ENCODE data around the gene C10orf120.
A peak's percentile ranks its signal among the peaks of the same experiment; 100 is the strongest.

The C10orf120 gene

DNA sequence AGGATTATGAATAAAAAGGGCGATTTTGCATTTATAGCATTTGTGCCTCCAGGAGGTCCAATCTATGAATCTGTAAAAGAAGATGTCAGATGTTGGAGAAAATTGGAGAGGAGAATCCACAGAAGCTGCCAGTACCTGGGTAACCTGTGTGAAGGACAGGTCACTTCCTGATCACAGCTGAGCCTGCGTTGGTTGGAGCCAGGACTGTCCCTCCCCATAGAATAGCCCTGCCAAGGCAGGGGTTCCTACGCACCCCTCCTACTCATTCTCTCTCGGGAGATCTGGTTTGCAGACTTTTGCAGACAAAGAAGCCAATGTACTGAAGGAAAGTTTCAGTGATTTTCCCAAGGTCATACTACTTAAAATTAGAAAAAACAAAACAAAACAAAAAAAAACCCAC lies 10.3 kb upstream of the C10orf120 start:
- no peak for DNase-seq
- no peaks in the 10 kb centered on the region for H3K36me3 Mint-ChIP-seq (ENCODE audit: low read depth)
- TF ChIP-seq, protein P1, sequence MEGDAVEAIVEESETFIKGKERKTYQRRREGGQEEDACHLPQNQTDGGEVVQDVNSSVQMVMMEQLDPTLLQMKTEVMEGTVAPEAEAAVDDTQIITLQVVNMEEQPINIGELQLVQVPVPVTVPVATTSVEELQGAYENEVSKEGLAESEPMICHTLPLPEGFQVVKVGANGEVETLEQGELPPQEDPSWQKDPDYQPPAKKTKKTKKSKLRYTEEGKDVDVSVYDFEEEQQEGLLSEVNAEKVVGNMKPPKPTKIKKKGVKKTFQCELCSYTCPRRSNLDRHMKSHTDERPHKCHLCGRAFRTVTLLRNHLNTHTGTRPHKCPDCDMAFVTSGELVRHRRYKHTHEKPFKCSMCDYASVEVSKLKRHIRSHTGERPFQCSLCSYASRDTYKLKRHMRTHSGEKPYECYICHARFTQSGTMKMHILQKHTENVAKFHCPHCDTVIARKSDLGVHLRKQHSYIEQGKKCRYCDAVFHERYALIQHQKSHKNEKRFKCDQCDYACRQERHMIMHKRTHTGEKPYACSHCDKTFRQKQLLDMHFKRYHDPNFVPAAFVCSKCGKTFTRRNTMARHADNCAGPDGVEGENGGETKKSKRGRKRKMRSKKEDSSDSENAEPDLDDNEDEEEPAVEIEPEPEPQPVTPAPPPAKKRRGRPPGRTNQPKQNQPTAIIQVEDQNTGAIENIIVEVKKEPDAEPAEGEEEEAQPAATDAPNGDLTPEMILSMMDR (IDR thresholded peaks at IDR 0.05), result no peak
- H3K4me3 Mint-ChIP-seq, result no peak overlapping the region
- peaks cover 18% of the 10 kb centered on the region for H3K27me3 Mint-ChIP-seq (ENCODE audit: low read depth, poor library complexity)
- no peak overlapping the region for H3K27ac Mint-ChIP-seq
- H3K4me1 Mint-ChIP-seq, result no peaks in the 10 kb centered on the region
- no peaks in the 10 kb centered on the region for H3K9me3 Mint-ChIP-seq

DNA sequence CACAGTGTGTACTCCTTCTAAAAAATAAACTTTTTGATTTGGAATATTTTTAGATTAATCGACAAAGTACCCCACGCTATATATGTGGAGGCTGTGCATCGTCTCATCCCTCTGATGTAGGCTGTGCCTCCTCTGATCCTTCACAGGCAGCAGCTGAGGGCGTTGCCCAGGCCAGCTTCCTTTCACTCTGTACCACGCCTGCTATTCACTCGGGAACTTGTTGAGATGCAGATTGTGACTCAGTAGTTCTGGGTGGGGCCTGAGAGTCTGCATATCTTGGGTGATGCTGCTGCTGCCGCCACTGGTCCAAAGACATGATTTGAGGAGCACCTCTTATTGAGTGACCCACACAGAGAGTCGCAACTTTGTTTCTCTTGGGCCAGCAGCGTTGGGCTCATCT lies 7.9 kb upstream of the C10orf120 start:
- no peaks in the 10 kb centered on the region for H3K36me3 Mint-ChIP-seq (ENCODE audit: low read depth)
- H3K9me3 Mint-ChIP-seq, result no peaks in the 10 kb centered on the region
- H3K4me1 Mint-ChIP-seq, result no peaks in the 10 kb centered on the region
- H3K27ac Mint-ChIP-seq, result no peak overlapping the region
- TF ChIP-seq, protein P1 (IDR thresholded peaks at IDR 0.05), result no peak
- H3K4me3 Mint-ChIP-seq, result no peak overlapping the region
- no peak for DNase-seq
- peaks cover 14% of the 10 kb centered on the region for H3K27me3 Mint-ChIP-seq (ENCODE audit: low read depth, poor library complexity)

DNA sequence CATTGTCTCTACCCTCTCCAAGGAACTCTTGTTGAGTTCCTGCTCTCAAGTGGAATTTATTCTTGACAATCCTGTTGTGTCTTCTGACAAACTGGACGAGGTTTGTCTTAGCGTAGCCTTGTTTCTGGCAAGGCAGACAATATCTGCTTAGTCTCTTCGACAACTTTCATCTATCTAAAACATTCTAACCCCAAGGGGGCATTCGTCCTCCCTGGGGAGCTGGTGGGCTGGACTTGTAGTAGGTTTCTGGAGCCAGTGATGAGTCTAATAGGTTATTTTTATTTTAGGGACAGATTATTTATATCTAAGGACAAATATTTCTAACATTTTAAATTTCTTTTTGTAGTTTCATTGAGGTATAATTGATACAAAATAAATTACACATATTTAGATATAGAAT lies 7.3 kb upstream of the C10orf120 start:
- Mint-ChIP-seq H3K9me3 (no peaks in the 10 kb centered on the region), H3K4me3 (no peak overlapping the region), H3K36me3 (ENCODE audit: low read depth) (no peaks in the 10 kb centered on the region), H3K4me1 (no peaks in the 10 kb centered on the region), H3K27me3 (ENCODE audit: low read depth, poor library complexity) (peaks cover 14% of the 10 kb centered on the region), H3K27ac (no peak overlapping the region)
- no peak for DNase-seq
- TF ChIP-seq, protein P1 (IDR thresholded peaks at IDR 0.05), result no peak

DNA sequence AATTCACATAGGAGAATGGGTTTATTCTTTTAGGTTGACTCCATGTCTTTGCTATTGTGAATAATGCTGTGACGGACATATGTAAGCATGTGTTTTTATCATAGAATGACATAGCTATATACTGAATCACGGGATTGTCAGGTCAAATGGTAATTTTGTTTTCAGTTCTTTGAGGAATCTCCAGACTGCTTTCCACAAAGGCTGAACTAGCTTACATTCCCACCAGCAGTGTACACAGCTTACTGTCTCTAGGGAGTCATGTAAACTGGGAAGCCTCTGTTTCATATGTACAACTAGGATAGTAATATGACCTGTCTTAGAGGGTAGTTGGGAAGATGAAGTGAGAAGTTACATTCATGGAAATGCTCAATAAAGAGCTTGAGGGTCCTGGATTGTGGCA lies 6.8 kb upstream of the C10orf120 start:
- Mint-ChIP-seq H3K9me3 (no peaks in the 10 kb centered on the region), H3K27me3 (ENCODE audit: low read depth, poor library complexity) (peaks cover 14% of the 10 kb centered on the region), H3K36me3 (ENCODE audit: low read depth) (no peaks in the 10 kb centered on the region), H3K4me1 (no peaks in the 10 kb centered on the region), H3K27ac (no peak overlapping the region), H3K4me3 (no peak overlapping the region)
- DNase-seq, result no peak
- TF ChIP-seq, protein P1 (IDR thresholded peaks at IDR 0.05), result no peak

DNA sequence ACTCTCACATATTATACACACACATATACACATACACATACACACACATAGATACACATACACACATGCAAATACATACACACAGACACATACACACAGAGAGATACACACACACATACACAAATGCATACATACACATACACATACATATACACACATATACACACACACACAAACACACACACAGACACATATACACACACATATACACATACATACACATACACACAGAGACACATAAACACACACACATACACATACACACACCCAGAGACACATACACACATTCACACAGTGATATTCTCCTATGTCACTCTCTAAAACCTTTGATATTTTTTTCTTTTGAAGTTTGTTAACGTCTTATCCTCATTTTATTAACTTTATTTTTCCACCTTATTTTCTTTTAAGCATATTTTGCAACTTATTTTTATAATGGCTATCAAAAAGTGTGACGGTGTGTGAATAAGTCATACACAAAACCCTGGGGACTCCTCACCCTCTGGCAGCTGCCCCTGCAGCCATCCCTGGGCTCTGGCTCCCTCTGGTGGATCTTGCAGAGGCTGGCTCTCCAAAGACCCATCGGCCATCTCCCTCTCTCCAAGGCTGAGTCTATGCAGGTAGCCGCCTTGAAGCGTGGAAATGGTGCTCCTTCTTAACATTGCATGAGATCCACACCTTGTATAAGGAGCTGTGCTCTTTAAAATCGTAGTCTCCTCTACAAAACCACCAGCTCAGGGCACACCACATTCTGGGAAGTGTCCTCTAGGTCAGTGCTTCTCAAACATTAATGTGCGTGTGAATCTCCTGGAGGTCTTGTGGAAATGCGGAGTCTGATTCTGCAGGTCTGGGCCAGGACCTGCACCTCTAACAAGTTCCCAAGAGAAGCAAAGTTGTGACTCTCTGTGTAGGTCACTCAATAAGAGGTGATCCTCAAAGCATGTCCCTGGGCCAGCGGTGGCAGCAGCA lies 4.1 kb upstream of the C10orf120 start:
- H3K9me3 Mint-ChIP-seq, result no peaks in the 10 kb centered on the region
- H3K4me1 Mint-ChIP-seq, result no peaks in the 10 kb centered on the region
- H3K27me3 Mint-ChIP-seq (ENCODE audit: low read depth, poor library complexity), result peaks cover 4% of the 10 kb centered on the region
- no peak overlapping the region for H3K4me3 Mint-ChIP-seq
- no peak overlapping the region for H3K27ac Mint-ChIP-seq
- DNase-seq, result peak; percentile 79
- TF ChIP-seq, protein P1 (IDR thresholded peaks at IDR 0.05), result peak; percentile 91
- no peaks in the 10 kb centered on the region for H3K36me3 Mint-ChIP-seq (ENCODE audit: low read depth)

DNA sequence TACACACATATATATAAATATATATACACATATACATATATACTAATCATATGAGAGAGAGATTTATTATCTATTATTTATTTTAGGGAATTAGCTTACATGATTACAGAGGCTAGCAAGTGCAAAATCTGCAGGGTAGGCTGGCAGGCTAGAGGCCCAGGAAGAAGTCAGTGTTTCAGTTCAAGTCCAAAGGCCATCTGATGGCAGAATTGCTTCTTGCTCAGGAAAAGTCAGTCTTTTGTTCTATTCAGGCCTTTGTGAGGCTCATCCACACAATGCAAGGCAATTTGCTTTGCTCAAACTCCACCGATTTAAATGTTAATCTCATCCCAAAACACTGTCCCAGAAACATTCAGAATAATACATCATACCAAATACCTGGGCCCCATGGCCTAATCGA lies 2.6 kb upstream of the C10orf120 start:
- no peak overlapping the region for H3K27ac Mint-ChIP-seq
- H3K9me3 Mint-ChIP-seq, result no peaks in the 10 kb centered on the region
- DNase-seq, result no peak
- no peaks in the 10 kb centered on the region for H3K36me3 Mint-ChIP-seq (ENCODE audit: low read depth)
- no peak overlapping the region for H3K4me3 Mint-ChIP-seq
- H3K4me1 Mint-ChIP-seq, result no peaks in the 10 kb centered on the region
- H3K27me3 Mint-ChIP-seq (ENCODE audit: low read depth, poor library complexity), result peaks cover 4% of the 10 kb centered on the region
- TF ChIP-seq, protein P1 (IDR thresholded peaks at IDR 0.05), result no peak

Measured in nephron progenitor cell (in vitro differentiated cells).